Inflammatory macrophage (primary cell): ENCODE data around the gene MYL6B.
A peak's percentile ranks its signal among the peaks of the same experiment; 100 is the strongest.
"Not testable (repeated sequence)": the region's sequence is repeated elsewhere in the genome, so short reads cannot be mapped to it uniquely, and the experiment has no call there.

Experiments
- DNase-seq, 2 donors: peaks; one replicate each; pipeline ENCODE4 v3.0.0-alpha.2; 2020 to 2022

MYL6B gene

GRCh38 chr12:56178347-56178746, 26.0 kb downstream of the MYL6B start:
- no peak for DNase-seq

- DNase-seq = no peak
These were observed 34.6 kb downstream of the MYL6B start for GRCh38 chr12:56186957-56187356.

GRCh38 chr12:56188131-56188777, 35.9 kb downstream of the MYL6B start:
- peak in 1 of 2 donors; percentile 11 for DNase-seq

- DNase-seq = no peak
These were observed 36.4 kb downstream of the MYL6B start for GRCh38 chr12:56188778-56189098.

GRCh38 chr12:56189099-56189917, 36.9 kb downstream of the MYL6B start, which contains the start of gene SMARCC2:
TSS of gene SMARCC2 (minus strand) at chr12:56189483. CDS start at chr12:56189461, 22 bp downstream.
- peak; percentile 87 to 94 for DNase-seq

GRCh38 chr12:56189918-56190694, 37.7 kb downstream of the MYL6B start:
- DNase-seq = peak; percentile 84 to 85

- no peak for DNase-seq
These were observed 38.3 kb downstream of the MYL6B start for GRCh38 chr12:56190695-56191155.

- DNase-seq = no peak
These were observed 40.2 kb downstream of the MYL6B start for GRCh38 chr12:56192582-56192981.

- DNase-seq = peak; percentile 92 to 95
These were observed 40.7 kb downstream of the MYL6B start for GRCh38 chr12:56193025-56193578.

GRCh38 chr12:56196818-56197550, 44.6 kb downstream of the MYL6B start:
- DNase-seq = not testable (repeated sequence)

- no peak for DNase-seq
These were observed 45.7 kb downstream of the MYL6B start for GRCh38 chr12:56197921-56198635.

- no peak for DNase-seq
These were observed 46.4 kb downstream of the MYL6B start for GRCh38 chr12:56198836-56199235.

GRCh38 chr12:56202366-56202765, 50.0 kb downstream of the MYL6B start:
- no peak for DNase-seq

- no peak for DNase-seq
These were observed 50.5 kb downstream of the MYL6B start for GRCh38 chr12:56202838-56203237.

GRCh38 chr12:56204275-56204674, 51.9 kb downstream of the MYL6B start:
- DNase-seq = no peak

GRCh38 chr12:56205445-56205844, 53.1 kb downstream of the MYL6B start:
- peak in 1 of 2 donors; percentile 12 for DNase-seq

GRCh38 chr12:56206452-56207166, 54.2 kb downstream of the MYL6B start:
- DNase-seq = peak; percentile 48 to 55
